ENCODE measurements around the gene OR2AT4. TPM values are rescaled to one million over a fixed set of nuclear protein-coding genes. Genes with fewer than 3 reads are reported as not detected.
"Not testable (repeated sequence)": the region's sequence is repeated elsewhere in the genome, so short reads cannot be mapped to it uniquely, and the experiment has no call there.

The OR2AT4 gene
- total RNA-seq, 2 experiments from 2014 or later: not detected

DNA sequence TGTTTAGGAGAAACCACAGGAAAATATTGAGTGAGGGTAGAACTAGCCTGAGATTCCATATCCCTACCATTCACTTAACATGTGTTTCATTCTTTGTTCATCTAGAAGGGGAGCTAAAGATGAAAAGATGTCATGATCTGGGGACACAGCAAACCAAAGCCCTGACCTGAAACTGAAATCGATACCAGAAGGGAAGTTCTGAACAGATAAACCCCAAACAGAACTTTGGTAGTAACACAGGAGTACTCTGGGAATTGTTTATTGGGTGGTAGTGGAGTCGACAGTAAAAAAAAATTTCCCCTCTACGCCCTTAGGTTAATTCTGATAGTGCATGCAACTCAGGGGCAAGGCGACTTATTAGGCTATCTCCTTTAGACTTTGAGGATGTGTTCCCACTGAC lies 27.2 kb downstream of the OR2AT4 start:
- Mint-ChIP-seq H3K27ac (no peak overlapping the region), H3K27me3 (peaks cover 43% of the 10 kb centered on the region), H3K9me3 (no peaks in the 10 kb centered on the region), H3K36me3 (no peaks in the 10 kb centered on the region), H3K4me1 (no peaks in the 10 kb centered on the region), H3K4me3 (no peak overlapping the region)
- DNase-seq (no peak), ATAC-seq (ENCODE audit: low read depth) (no peak)
- POLR2A ChIA-PET: no interaction called here

DNA sequence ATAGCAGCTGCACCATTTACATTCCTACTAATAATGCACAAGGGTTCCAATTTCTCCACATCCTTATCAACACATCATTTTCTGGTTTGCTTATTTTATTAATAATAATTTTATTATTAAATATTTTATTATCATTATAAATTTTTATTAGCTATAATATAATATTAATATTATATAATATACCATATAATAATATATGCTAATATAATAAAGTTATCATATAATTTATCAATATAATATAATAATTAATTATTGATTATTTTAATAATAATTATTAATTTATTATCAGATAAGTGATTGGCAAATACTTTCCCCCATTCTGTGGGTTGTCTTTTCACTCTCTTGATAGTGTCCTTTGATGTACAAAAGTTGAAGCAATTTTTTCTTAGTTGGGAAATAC lies 27.7 kb downstream of the OR2AT4 start:
- Mint-ChIP-seq H3K27me3 (peaks cover 42% of the 10 kb centered on the region), H3K36me3 (no peaks in the 10 kb centered on the region), H3K27ac (no peak overlapping the region), H3K9me3 (no peaks in the 10 kb centered on the region), H3K4me1 (no peaks in the 10 kb centered on the region), H3K4me3 (no peak overlapping the region)
- POLR2A ChIA-PET: no interaction called here
- ATAC-seq (ENCODE audit: low read depth) (no peak), DNase-seq (no peak)

DNA sequence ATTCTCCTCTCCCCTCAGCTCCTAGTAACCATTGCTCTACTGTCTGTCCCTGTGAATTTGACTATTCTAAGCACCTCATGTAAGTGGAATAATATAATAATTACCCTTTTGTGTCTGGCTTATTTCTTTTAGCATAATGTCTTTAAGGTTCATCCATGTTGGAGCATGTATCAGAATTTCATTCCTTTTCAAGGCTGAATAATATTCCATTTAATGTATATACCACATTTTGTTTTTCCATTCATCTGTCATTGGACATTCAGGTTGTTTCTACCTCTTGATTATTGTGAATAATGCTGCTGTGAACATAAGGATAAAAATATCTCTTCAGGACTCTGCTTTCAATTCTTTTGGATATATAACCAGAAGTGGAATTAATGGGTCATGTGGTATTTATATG lies 28.1 kb downstream of the OR2AT4 start:
- Mint-ChIP-seq H3K4me3 (no peak overlapping the region), H3K27me3 (peaks cover 42% of the 10 kb centered on the region), H3K27ac (no peak overlapping the region), H3K9me3 (no peaks in the 10 kb centered on the region), H3K4me1 (no peaks in the 10 kb centered on the region), H3K36me3 (no peaks in the 10 kb centered on the region)
- POLR2A ChIA-PET: no interaction called here
- ATAC-seq (ENCODE audit: low read depth) (no peak), DNase-seq (no peak)

DNA sequence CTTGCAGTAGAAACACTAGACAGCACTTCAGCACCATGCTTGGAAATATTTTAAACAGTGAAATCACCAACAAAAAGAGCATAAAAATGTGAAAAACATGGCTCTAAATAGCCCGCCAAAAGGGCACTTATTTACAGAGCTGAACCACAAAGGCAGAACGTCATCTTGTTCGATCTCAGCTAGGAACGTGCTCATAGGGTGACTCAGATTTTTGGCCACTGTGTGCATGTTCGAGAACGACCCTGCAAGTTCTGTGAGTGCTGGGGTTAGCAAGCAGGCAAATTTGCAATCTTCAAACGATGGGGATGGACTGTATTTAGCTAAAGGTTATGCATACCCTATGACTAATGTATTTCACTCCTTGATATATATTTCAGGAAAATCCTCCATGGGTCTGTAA lies 30.6 kb downstream of the OR2AT4 start:
- Mint-ChIP-seq H3K27ac (no peak overlapping the region), H3K9me3 (no peaks in the 10 kb centered on the region), H3K4me1 (no peaks in the 10 kb centered on the region), H3K27me3 (peaks cover 42% of the 10 kb centered on the region), H3K36me3 (no peaks in the 10 kb centered on the region), H3K4me3 (no peak overlapping the region)
- no peak for ATAC-seq (ENCODE audit: low read depth)
- POLR2A ChIA-PET: no interaction called here
- no peak for DNase-seq

DNA sequence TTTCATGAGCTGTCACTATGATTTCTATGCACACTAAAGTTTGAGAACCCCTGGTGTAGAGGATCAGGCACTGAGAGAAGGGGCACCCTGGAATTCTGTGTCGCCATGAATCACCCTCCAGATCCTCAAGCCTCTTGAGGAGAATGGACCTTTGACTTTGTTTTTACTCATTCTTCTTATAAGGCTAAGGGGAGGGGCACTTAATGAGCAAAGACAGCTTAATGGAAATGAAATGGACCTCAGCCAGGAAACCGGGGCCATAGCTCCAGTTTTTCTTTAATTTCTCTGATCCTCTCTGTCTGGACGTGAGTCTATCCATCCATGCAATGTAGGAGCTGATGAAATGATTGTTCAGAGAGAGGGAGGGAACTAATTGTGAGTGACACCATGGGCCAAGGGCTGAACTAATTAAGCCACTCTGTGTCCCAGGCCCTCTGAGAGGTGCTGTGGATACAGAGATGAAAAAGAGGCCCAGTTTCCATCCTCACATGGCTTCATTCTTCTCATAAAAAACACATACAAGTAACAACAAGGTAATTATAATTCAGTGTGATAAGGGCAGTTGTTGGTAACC lies 32.8 kb downstream of the OR2AT4 start:
- peaks cover 2% of the 10 kb centered on the region for H3K9me3 Mint-ChIP-seq
- H3K36me3 Mint-ChIP-seq: no peaks in the 10 kb centered on the region

DNA sequence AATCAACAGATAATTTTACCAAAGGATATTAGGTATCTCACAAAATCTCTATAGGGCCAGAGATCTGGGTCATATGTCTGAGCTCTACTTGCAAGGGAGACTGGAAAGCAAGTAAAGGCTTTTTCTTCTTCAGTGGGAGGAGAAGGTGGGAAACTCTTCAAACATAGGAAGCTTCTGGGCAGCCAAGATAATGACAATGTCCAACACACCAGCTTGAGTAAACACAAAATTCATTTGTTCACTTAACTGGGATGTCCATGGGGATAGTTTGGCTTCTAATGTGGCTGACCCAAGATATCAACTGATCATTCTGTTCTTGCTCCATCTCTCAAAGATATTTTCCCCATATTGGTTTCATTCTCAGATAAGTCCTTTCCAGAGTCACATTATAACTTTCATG lies 37.4 kb downstream of the OR2AT4 start:
- peaks cover 16% of the 10 kb centered on the region for H3K27me3 Mint-ChIP-seq
- H3K4me1 Mint-ChIP-seq: no peaks in the 10 kb centered on the region
- H3K36me3 Mint-ChIP-seq: no peaks in the 10 kb centered on the region
- H3K27ac Mint-ChIP-seq: no peak overlapping the region
- ATAC-seq (ENCODE audit: low read depth) (no peak), DNase-seq (no peak)
- POLR2A ChIA-PET: no interaction called here
- H3K9me3 Mint-ChIP-seq: peaks cover 2% of the 10 kb centered on the region
- H3K4me3 Mint-ChIP-seq: no peak overlapping the region

More for the DNA sequence above, 32.8 kb downstream of the OR2AT4 start:
- ATAC-seq (ENCODE audit: low read depth): no peak
- POLR2A ChIA-PET: no interaction called here
- no peak overlapping the region for H3K4me3 Mint-ChIP-seq
- H3K27ac Mint-ChIP-seq: no peak overlapping the region
- H3K4me1 Mint-ChIP-seq: no peaks in the 10 kb centered on the region
- no peak for DNase-seq
- peaks cover 32% of the 10 kb centered on the region for H3K27me3 Mint-ChIP-seq

DNA sequence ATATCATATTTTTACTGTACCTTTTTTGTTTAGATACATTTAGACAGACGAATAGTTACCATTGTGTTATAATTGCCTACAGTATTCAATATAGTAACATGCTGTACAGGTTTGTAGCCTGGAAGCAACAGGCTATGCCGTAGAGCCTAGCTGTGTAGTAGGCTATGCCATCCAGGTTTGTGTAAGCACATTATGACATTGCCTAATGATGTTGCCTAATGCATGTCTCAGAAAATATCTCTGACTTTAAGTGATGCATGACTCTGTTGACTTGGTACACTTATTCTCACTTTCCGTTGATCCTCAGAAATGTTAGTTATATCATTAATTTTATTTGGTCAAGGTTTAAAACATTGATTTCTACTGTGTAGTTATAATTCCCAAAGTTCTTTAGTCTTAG lies 39.9 kb downstream of the OR2AT4 start:
- POLR2A ChIA-PET: no interaction called here
- no peaks in the 10 kb centered on the region for H3K4me1 Mint-ChIP-seq
- ATAC-seq (ENCODE audit: low read depth) (no peak), DNase-seq (no peak)
- peaks cover 2% of the 10 kb centered on the region for H3K36me3 Mint-ChIP-seq
- no peak overlapping the region for H3K27ac Mint-ChIP-seq
- peaks cover 5% of the 10 kb centered on the region for H3K9me3 Mint-ChIP-seq
- no peak overlapping the region for H3K4me3 Mint-ChIP-seq
- peaks cover 25% of the 10 kb centered on the region for H3K27me3 Mint-ChIP-seq

DNA sequence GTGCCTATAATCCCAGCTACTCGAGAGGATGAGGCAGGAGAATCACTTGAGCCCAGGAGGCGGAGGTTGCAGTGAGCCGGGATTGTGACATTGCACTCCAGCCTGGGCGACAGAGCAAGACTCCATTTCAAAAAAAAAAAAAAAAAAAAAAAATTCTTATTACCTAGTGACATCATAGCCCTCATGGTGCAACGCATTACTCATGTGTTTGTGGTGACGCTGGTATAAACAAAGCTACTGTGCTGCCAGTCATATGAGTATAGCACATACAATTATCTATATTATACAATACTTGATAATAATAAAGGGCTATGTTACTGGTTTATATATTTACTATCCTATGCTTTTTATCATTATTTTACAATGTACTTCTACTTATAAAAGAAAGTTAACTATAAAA lies 41.2 kb downstream of the OR2AT4 start:
- Mint-ChIP-seq H3K4me3 (no peak overlapping the region), H3K27ac (no peak overlapping the region), H3K4me1 (peaks cover 2% of the 10 kb centered on the region), H3K9me3 (peaks cover 5% of the 10 kb centered on the region), H3K36me3 (peaks cover 2% of the 10 kb centered on the region), H3K27me3 (peaks cover 27% of the 10 kb centered on the region)
- DNase-seq (no peak), ATAC-seq (ENCODE audit: low read depth) (no peak)
- POLR2A ChIA-PET: no interaction called here

DNA sequence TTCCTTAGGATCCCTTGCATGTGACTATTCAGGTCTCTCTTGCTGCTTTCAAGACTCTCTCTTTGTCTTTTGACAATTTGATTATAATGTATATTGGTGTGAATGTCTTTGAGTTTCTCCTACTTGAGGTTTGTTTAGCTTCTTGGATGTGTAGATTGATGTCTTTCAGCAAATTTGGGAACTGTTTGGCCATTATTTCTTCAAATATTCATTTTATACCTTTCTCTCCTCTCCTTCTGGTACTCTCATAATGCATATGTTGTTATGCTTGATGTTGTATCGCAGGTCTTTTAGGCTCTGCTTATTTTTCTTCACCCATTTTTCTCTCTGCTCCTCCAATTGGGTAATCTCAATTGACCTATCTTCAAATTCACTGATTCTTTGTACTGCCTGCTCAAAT lies 44.2 kb downstream of the OR2AT4 start:
- Mint-ChIP-seq H3K4me3 (no peak overlapping the region), H3K27ac (no peak overlapping the region), H3K27me3 (peaks cover 21% of the 10 kb centered on the region), H3K36me3 (peaks cover 2% of the 10 kb centered on the region), H3K9me3 (peaks cover 4% of the 10 kb centered on the region), H3K4me1 (peaks cover 2% of the 10 kb centered on the region)
- POLR2A ChIA-PET: no interaction called here
- DNase-seq: no peak
- no peak for ATAC-seq (ENCODE audit: low read depth)

DNA sequence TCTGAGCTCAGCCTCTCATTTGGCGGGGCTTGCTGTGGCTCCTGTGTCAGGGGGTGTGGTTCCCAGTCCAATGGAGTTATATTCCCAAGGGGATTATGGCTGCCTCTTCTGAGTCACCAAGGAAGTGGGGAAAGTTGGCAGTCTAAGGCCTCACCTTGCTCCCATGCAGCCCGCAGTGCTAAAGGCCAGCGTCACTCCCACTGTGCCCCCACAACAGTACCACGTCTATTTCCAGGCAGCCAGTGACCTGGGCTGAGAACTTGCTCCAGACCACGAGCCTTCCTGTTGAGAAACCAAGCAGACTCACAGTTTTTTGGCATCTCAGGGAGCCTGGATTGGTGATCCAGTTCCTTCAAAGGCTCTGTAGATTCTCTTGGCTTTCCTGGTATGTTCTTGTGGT lies 45.6 kb downstream of the OR2AT4 start:
- POLR2A ChIA-PET: no interaction called here

DNA sequence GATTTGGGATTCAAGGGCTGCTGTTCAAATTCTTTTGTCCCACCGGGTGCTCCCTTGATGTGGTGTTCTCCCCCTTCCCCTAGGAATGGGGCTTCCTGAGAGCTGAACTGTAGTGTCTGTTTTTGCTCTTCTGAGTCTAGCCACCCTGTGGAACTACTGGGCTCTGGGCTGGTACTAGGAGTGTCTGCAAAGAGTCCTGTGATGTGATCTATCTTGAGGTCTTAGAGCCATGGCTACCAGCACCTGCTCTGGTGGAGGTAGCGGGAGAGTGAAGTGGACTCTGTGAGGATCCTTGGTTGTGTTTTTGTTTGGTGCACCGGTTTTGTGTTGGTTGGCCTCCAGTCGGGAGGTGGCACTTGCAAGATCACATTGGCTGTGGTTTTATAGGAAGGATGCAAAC lies 46.2 kb downstream of the OR2AT4 start:
- ATAC-seq (ENCODE audit: low read depth) (no peak), DNase-seq (no peak)
- Mint-ChIP-seq H3K4me3 (no peak overlapping the region), H3K36me3 (peaks cover 2% of the 10 kb centered on the region), H3K27ac (no peak overlapping the region), H3K9me3 (peaks cover 4% of the 10 kb centered on the region), H3K27me3 (peaks cover 23% of the 10 kb centered on the region), H3K4me1 (peaks cover 2% of the 10 kb centered on the region)
- POLR2A ChIA-PET: no interaction called here

More for the DNA sequence above, 45.6 kb downstream of the OR2AT4 start:
- peaks cover 23% of the 10 kb centered on the region for H3K27me3 Mint-ChIP-seq
- H3K27ac Mint-ChIP-seq: no peak overlapping the region
- DNase-seq: no peak
- H3K36me3 Mint-ChIP-seq: peaks cover 2% of the 10 kb centered on the region
- H3K4me3 Mint-ChIP-seq: no peak overlapping the region
- peaks cover 2% of the 10 kb centered on the region for H3K4me1 Mint-ChIP-seq
- no peak for ATAC-seq (ENCODE audit: low read depth)
- peaks cover 4% of the 10 kb centered on the region for H3K9me3 Mint-ChIP-seq

DNA sequence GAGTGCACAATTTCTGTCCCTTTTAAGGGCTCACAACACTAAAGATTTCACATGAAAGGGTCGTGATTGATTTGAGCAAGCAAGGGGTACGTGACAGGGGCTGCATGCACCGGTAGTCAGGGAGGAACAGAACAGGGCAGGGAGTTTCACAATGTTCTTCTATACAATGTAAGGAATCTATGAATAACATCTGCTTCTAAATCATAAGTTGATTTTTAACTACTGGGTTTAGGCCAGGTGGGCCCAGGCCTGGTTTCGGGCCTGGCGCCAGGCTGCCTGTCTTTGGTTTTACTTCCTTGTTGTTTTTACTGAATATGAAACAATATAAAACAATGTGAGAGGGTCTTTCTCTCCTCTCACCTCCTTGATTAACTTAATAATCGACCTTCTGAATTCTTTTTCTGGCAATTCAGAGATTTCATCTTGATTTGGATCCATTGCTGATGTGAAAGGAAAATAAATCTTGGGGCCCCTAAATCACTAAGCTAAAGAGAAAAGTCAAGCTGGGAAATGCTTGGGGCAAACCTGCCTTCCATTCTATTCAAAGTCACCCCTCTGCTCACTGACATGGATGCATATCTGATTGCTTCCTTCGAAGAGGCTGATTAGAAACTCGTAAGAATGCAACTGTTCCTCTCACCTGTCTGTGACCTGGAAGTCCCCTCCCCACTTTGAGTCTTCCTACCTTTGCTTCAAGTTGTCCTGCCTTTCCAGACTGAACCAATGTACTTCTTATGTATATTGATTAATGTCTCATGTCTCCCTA lies 47.0 kb downstream of the OR2AT4 start:
- H3K27ac Mint-ChIP-seq; H3K9me3 Mint-ChIP-seq; DNase-seq; ATAC-seq (ENCODE audit: low read depth); H3K4me1 Mint-ChIP-seq; H3K36me3 Mint-ChIP-seq; POLR2A ChIA-PET; H3K4me3 Mint-ChIP-seq: not testable (repeated sequence)
- peaks cover 23% of the 10 kb centered on the region for H3K27me3 Mint-ChIP-seq

DNA sequence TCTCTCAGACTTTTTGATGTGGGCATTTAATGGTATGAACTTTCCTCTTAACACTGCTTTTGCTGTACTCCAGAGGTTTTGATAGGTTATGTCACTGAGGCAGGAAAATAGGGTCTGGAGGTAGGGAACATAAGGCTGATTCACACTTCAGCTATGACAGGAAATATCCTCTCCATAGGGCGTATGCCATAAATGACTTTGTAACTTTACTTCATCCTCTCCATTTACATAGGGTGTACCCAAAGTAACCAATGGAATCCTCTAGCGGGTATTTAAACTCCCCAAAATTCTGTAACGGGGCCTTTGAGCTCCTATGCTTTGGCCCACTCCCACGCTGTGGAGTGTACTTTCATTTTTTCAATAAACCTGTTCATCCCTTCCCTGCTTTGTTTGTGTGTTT lies 49.5 kb downstream of the OR2AT4 start:
- no peak overlapping the region for H3K4me3 Mint-ChIP-seq
- no peak for DNase-seq
- no peak for ATAC-seq (ENCODE audit: low read depth)
- peaks cover 2% of the 10 kb centered on the region for H3K4me1 Mint-ChIP-seq
- no peaks in the 10 kb centered on the region for H3K9me3 Mint-ChIP-seq
- POLR2A ChIA-PET: no interaction called here
- no peaks in the 10 kb centered on the region for H3K36me3 Mint-ChIP-seq
- peaks cover 16% of the 10 kb centered on the region for H3K27me3 Mint-ChIP-seq
- no peak overlapping the region for H3K27ac Mint-ChIP-seq

DNA sequence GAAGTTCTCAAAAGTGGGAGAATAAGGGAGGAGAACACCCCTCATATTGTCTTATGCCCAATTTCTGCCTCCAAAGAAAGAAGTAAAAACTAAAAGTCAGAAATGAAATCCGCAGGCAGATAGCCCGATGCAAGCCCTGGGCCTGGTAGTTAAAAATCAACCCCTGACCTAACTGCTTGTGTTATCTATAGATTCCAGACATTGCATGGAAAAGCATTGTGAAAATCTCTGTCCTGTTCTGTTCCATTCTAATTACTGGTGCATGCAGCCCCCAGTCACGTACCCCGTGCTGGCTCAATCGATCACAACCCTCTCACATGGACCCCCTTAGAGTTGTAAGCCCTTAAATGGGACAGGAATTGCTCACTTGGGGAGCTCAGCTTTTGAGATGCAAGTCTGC lies 50.0 kb downstream of the OR2AT4 start:
- peaks cover 20% of the 10 kb centered on the region for H3K27me3 Mint-ChIP-seq
- H3K9me3 Mint-ChIP-seq; DNase-seq; H3K36me3 Mint-ChIP-seq; POLR2A ChIA-PET; H3K4me3 Mint-ChIP-seq; H3K4me1 Mint-ChIP-seq; ATAC-seq (ENCODE audit: low read depth); H3K27ac Mint-ChIP-seq: not testable (repeated sequence)
